DMS114 treated with DMSO at 0.1 percent for 48 hours (cell line): ENCODE results near the gene LBX2.

Experiments used
- DNase-seq: peaks from one replicate; lab custom pipeline; 2025; ENCODE audit not compliant: unreplicated experiment; lab: John Stamatoyannopoulos, UW

LBX2 gene

GRCh38 chr2:74458132-74458937 lies 41.1 kb downstream of the LBX2 start, which contains the start of gene WBP1:
Gene WBP1, plus strand, starts transcription at chr2:74458438. Its CDS starts 165 bp downstream, at chr2:74458603.
- DNase-seq, result peak; percentile 100

GRCh38 chr2:74457549-74458131 lies 41.8 kb downstream of the LBX2 start:
- DNase-seq, result no peak

- DNase-seq, result no peak
Observed at GRCh38 chr2:74457129-74457548, 42.3 kb downstream of the LBX2 start.

- DNase-seq, result peak; percentile 96
Observed at GRCh38 chr2:74454654-74455511, 44.5 kb downstream of the LBX2 start, which contains the start of gene INO80B. Gene INO80B, plus strand, starts transcription at chr2:74455087. Its CDS starts 30 bp downstream, at chr2:74455117.

GRCh38 chr2:74450570-74451190 lies 48.7 kb downstream of the LBX2 start:
- no peak for DNase-seq

GRCh38 chr2:74448771-74449170 lies 50.6 kb downstream of the LBX2 start:
- DNase-seq, result no peak
